Panc1 (cell line): ENCODE data around the gene UNC5CL. TPM values are rescaled to one million over a fixed set of nuclear protein-coding genes. Genes with fewer than 3 reads are reported as not detected.

Experiments used
- ATAC-seq: fragments of 200-7000 bp; cut with Tn5 transposase; 2 replicates; pipeline ENCODE4 v1.9.1; 2020; ENCODE audit warnings: mild to moderate bottlenecking, moderate library complexity
- BruUV-seq: library from RNA; stranded (reverse); fragments of 400-500 nt; replicated peaks from 2 replicates; lab custom pipeline; 2021; lab: Mats Ljungman, UMichigan
- CTCF ChIA-PET: fragments of 300-600 bp; sonication (Branson Sonifier 250); formaldehyde crosslinking; loops from one replicate; lab custom pipeline; 2022; ENCODE audit warnings: antibody characterized with exemption; lab: Charles Lee
- POLR2A ChIA-PET: fragments of 300-600 bp; sonication (Branson Sonifier 250); formaldehyde crosslinking; loops from one replicate; lab custom pipeline; 2022; ENCODE audit warnings: antibody characterized with exemption; lab: Charles Lee
- DNase-seq: peaks from one replicate; pipeline ENCODE4 v3.0.0-alpha.2; 2010; ENCODE audit warnings: low read depth, low spot score
- H3K27ac ChIP-seq: 2 replicates; pipeline ENCODE4 v1.5.1; 2011; ENCODE audit warnings: mild to moderate bottlenecking, low read length, inconsistent platforms
- H3K27me3 ChIP-seq: fragments of 200-500 bp; sonication (Bioruptor generic); 2 replicates; pipeline ENCODE4 v1.6.0; 2014; ENCODE audit warnings: low read length, inconsistent platforms; ENCODE audit not compliant: control insufficient read depth, insufficient read depth
- H3K36me3 ChIP-seq: fragments of 200-500 bp; sonication (Bioruptor generic); 2 replicates; pipeline ENCODE4 v1.5.1; 2014; ENCODE audit warnings: inconsistent platforms, mild to moderate bottlenecking, low read length, moderate library complexity; ENCODE audit not compliant: control insufficient read depth, insufficient read depth
- H3K4me1 ChIP-seq: 2 replicates; pipeline ENCODE4 v1.5.1; 2011; ENCODE audit warnings: inconsistent platforms, mild to moderate bottlenecking, low read length, moderate library complexity; ENCODE audit not compliant: control insufficient read depth, insufficient read depth
- H3K4me3 ChIP-seq, 2 experiments: 2 replicates each; pipeline ENCODE4 v1.5.1; 2011 to 2012; ENCODE audit warnings: low read depth in 2 of 2, low read length in 2 of 2, mild to moderate bottlenecking in 2 of 2, inconsistent platforms in 1 of 2, moderate library complexity in 1 of 2
- H3K9me3 ChIP-seq: fragments of 200-500 bp; sonication (Bioruptor generic); 2 replicates; pipeline ENCODE4 v1.5.1; 2014; ENCODE audit warnings: low read depth, mild to moderate bottlenecking, inconsistent platforms, low read length, moderate library complexity; ENCODE audit not compliant: control insufficient read depth, insufficient read depth
- CTCF ChIP-seq: fragments of 450-650 bp; IDR thresholded peaks from 2 replicates; pipeline ENCODE4 v1.5.1; 2017; ENCODE audit warnings: mild to moderate bottlenecking
- POLR2AphosphoS5 ChIP-seq: IDR thresholded peaks from 2 replicates; pipeline ENCODE4 v1.6.1; 2012; ENCODE audit warnings: mild to moderate bottlenecking, low read depth, low read length, moderate library complexity
- REST ChIP-seq, 2 experiments: IDR thresholded peaks; 2 replicates each; pipeline ENCODE4 v1.6.1; 2011 to 2012; ENCODE audit warnings: low read depth in 2 of 2, control low read depth in 1 of 2, low read length in 1 of 2, mild to moderate bottlenecking in 1 of 2, moderate library complexity in 1 of 2; ENCODE audit not compliant: insufficient read depth in 1 of 2
- SIN3A ChIP-seq: IDR thresholded peaks from 2 replicates; pipeline ENCODE4 v1.6.1; 2012; ENCODE audit warnings: low read depth, mild to moderate bottlenecking, low read length, moderate library complexity, borderline replicate concordance; ENCODE audit not compliant: insufficient read depth
- TCF7L2 ChIP-seq: IDR thresholded peaks from 2 replicates; pipeline ENCODE4 v1.6.1; 2011; ENCODE audit warnings: mild to moderate bottlenecking, low read depth, low read length, inconsistent platforms
- in situ Hi-C: cut with HindIII; loops from 2 replicates; pipeline ENCODE4 v1.10.0; 2016; ENCODE audit warnings: low sequenced_read_pairs, low pct_unique_long_range_greater_than_20kb
- intact Hi-C: fragments of 100-400 bp; cut with micrococcal nuclease; formaldehyde crosslinking; loops from one replicate; pipeline ENCODE4 v1.10.0; 2022; ENCODE audit not compliant: unreplicated experiment
- total RNA-seq: library from RNA; stranded (reverse); gene quantifications from one replicate; pipeline ENCODE4 v1.2.1, GENCODE V29; 2021; ENCODE audit not compliant: unreplicated experiment

Gene UNC5CL
- total RNA-seq, 1 experiment from 2014 or later, result 0.36 TPM

GRCh38 chr6:41047745-41048732 is 9.0 kb upstream of the UNC5CL start:
- TF ChIP-seq POLR2AphosphoS5 (no peak), SIN3A (no peak), CTCF (no peak), REST (IDR thresholded peaks at IDR 0.05; ENCODE audit: insufficient read depth in 1 of 2, low read depth in 2 of 2, low read length in 1 of 2) (no peak), TCF7L2 (no peak)
- ChIA-PET POLR2A (no interaction called here), CTCF (interaction anchor here (1.2 kb wide), 1 partner anchor 20 kb away, joined by 4 read pairs; no protein-coding TSS in a partner anchor)
- Histone ChIP-seq H3K27me3 (no peaks in the 10 kb centered on the region), H3K27ac (no peak overlapping the region), H3K4me3 (no peak overlapping the region), H3K36me3 (no peaks in the 10 kb centered on the region), H3K9me3 (no peaks in the 10 kb centered on the region), H3K4me1 (0 out of 2 replicates have a peak, but pooled peaks cover 2% of the 10 kb centered on the region)
- ATAC-seq (no peak; the same call in 1 of the 2 replicates), DNase-seq (no peak)
- BruUV-seq, result no TSS peak
- intact Hi-C loops, result no loop called here
- in situ Hi-C loops, result no loop called here

GRCh38 chr6:41047306-41047705 is 8.3 kb upstream of the UNC5CL start:
- ATAC-seq (no peak), DNase-seq (no peak)
- Histone ChIP-seq H3K36me3 (no peaks in the 10 kb centered on the region), H3K27ac (no peak overlapping the region), H3K4me1 (0 out of 2 replicates have a peak, but pooled peaks cover 2% of the 10 kb centered on the region), H3K4me3 (no peak overlapping the region), H3K9me3 (no peaks in the 10 kb centered on the region), H3K27me3 (no peaks in the 10 kb centered on the region)
- BruUV-seq, result no TSS peak
- POLR2A ChIA-PET, result no interaction called here
- TF ChIP-seq CTCF (no peak), TCF7L2 (no peak), SIN3A (no peak), REST (IDR thresholded peaks at IDR 0.05; ENCODE audit: insufficient read depth in 1 of 2, low read depth in 2 of 2, low read length in 1 of 2) (no peak), POLR2AphosphoS5 (no peak)
- intact Hi-C loops, result no loop called here
- CTCF ChIA-PET, result interaction anchor here (1.2 kb wide), 1 partner anchor 19 kb away, joined by 4 read pairs; no protein-coding TSS in a partner anchor
- in situ Hi-C loops, result no loop called here
